GM21381 (cell line): Measurements from ENCODE around the gene EXOC4.

Experiments
- ATAC-seq: cut with Tn5 transposase; IDR thresholded peaks from one replicate; pipeline ENCODE4 v1.9.1; 2021; ENCODE audit warnings: mild to moderate bottlenecking, moderate library complexity; ENCODE audit not compliant: unreplicated experiment

EXOC4 gene

GRCh38 chr7:133419041-133419440, 166.2 kb downstream of the EXOC4 start:
- ATAC-seq, result no peak

DNA sequence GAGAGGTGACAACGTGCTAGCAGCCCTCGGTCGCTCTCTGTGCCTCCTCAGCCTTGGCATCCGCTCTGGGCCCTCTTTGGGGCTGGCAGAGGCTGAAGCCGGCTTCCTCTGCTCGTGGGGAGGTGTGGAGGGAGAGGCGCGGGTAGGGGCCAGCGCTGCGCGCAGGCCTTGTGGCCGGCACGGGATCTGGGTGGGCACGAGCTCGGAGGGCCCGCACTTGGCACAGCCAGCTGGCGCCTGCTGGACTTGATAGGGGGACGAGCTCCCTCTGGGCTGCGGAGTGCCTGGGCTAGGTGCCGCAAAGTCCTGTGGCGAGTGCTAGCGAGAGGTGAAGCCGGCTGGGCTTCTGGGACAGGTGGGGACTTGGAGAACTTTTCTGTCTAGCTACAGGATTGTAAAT, 170.7 kb downstream of the EXOC4 start:
- no peak for ATAC-seq

DNA sequence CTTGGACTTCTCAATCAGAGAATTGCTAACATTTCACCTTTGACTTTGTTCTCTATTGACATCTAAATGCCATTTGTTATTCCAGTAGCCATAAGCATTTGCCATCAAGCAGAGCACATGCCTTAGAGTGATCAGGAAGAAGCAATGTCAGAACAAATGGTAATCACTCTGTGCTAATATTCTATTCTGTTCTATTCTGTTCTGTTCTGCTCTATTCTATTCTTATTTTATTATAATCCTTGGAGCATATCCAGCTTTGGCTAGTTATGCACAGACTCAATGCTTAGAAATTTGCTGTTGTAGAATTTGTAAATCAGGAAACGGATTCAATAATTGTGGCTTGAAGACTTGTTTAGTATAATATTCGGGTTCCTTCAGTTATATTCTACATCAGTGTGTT, 175.4 kb downstream of the EXOC4 start:
- ATAC-seq, result no peak

- ATAC-seq, result no peak
Measured at GRCh38 chr7:133428876-133429275, 176.0 kb downstream of the EXOC4 start.

DNA sequence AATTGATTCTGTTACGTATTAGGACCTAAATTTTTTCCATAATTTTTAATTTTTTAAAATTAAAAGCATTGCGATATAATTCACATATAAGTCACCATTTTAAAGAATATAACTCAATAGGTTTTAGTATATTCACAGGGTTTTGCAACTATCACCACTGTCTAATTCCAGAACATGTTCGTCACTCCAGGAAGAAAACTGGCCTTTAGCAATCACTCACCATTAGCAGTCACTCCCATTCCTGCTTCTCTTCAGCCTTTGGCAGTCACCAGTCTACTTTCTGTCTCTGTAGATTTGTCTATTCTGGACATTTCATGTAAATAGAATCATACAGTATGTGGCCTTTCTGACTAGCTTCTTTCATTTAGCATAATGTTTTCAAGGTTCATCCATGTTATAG, 176.5 kb downstream of the EXOC4 start:
- ATAC-seq, result no peak

DNA sequence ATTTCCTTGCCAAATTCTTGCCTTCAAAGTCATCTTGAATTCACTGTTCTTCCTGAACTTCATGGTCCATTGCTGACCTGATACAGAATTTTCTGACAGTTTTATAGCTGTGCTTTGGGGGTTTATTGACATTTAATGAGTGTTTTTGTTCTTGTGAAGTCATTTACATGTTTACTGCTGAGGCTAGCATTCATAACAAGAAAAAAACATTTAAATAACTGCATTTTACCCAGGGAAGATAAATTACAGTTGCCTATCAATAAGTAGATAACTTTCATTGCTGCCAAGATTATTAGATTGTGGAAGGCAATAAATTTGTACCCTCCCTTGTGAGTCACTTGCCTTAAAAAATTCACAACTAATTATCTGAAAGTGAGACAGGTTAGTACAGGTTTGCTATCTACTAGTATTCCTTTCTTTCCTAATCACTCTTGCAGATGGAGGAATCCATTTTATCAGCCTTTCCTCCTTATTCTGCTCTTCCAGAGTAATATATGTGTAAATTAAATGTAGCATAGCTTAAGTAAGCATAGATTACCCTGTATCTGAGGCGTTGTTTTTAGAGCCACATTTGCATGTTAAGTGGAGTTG, 178.4 kb downstream of the EXOC4 start:
- no peak for ATAC-seq

DNA sequence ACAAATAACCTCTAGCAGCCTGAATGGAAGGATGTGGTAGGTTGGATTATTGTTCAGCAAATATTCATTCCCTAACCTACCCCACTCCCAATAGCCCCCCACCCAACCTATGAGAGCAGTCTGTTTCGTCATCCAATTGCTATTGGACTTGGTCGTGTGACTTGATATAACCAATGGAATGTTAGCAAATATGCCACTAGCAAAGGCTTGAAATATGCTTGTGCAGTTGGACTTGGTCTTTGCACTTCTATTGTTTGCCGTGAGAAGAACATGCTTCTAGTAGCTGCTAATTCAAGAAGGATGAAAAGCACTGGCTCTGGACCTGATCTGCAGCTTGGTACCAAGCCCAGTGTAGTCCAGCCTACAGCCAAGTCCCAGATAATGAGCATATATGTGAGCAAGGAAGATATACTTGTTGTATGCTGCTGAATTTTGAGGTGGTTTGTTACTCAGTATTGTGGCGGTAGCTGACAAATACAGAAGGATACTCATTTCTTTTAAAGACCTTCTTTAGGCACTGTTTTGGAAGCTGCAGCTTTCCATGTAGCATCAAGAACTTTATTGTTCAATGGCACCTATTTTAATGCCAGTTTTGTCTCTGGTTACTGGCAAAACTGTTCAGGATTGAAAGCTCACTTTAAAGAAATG, 180.4 kb downstream of the EXOC4 start:
- no peak for ATAC-seq

- ATAC-seq, result no peak
Measured at GRCh38 chr7:133434246-133434865, 181.5 kb downstream of the EXOC4 start.

GRCh38 chr7:133436014-133436428, 183.1 kb downstream of the EXOC4 start:
- no peak for ATAC-seq

- ATAC-seq, result no peak
Measured at GRCh38 chr7:133437544-133437943, 184.7 kb downstream of the EXOC4 start.

DNA sequence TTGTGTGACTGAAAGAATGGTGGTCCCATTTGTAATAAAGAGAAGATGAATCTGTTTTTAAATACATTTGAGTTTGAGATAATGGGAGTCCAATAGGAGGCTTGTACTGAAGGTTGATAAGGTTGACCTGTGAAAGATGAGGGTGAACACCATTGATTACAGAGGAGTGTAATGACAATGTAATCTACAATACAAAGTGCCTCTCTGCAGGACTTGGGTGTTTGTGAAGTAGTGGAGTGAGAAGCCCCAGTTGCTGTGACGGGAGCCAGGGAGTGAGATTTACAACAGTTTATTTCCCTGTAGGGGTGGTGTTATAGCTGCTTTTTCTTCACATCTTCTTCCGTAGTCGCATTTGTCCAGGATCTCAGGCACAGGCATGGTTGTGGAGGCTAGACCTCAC, 189.9 kb downstream of the EXOC4 start:
- ATAC-seq, result no peak

DNA sequence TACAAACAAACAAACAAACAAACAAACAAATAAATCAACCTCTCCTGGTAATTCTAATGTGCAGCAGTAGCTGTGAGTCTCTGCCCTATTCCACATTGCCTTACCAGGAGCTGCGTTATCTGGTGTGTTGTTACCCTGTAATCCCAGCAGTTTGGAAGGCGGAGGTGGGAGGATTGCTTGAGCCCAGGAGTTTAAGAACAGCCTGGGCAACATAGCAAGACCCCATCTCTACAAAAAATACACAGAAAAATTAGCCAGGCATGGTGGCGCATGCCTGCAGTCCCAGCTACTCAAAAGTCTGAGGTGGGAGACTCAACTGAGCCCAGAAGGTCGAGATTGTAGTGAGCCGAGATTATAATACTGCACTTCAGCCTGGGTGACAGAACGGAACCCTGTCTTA, 192.7 kb downstream of the EXOC4 start:
- no peak for ATAC-seq

- ATAC-seq, result no peak
Measured at GRCh38 chr7:133448012-133448411, 195.1 kb downstream of the EXOC4 start.

DNA sequence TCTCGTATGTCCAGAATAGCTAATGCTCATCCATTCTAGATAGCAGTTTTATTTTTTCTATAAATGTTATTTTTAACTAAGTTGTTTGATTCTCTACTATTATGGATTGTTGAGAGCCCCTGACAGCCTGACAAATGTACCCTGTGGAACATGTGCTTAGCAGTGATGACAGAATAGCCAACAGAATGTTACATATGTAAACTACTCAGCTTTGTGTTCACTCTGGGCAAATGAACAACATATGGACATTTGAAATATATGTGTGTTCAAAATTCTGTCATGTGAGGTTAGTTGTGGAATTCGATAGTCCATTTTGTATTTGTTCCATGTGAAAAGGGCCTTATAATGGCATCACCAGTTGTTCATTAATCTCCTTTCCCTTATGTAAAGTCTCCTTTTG, 199.7 kb downstream of the EXOC4 start:
- no peak for ATAC-seq

DNA sequence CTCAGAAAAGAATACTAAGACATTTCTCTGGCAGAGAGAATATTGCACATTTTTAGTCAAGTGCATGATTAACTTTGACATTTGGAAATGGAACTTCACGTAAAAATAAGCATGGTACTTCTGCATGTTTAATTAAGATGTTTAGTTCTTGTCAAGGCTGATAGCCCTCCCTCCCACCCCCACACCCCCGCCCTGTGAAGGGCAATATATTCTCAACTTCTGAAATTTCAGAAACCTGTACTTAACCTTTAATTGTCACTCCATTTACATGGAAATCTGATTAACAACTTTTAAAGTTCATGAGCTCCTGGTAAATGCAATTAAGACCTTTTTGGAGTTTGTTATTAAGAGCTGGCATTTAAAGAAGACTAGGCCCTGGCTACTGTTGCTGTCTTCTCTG, 205.8 kb downstream of the EXOC4 start:
- ATAC-seq, result no peak

DNA sequence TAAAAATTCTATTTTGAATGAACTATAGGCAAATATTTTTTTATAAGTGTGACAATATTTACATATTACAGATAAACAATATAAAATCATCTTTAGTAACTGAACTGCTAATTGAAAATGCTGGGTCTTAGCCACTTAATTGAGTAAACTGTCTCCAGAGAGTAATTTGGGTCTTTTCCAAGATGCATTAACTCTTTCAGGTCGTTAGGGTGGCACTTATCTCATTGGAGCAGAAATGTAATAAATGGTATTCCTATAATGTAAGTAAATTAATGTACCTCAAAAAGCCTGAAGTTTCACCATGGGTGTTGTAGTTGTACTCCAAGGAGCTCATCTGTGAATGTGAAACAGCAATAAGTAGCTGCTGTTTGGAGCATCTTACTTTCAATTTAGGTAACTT, 208.5 kb downstream of the EXOC4 start:
- ATAC-seq, result no peak

DNA sequence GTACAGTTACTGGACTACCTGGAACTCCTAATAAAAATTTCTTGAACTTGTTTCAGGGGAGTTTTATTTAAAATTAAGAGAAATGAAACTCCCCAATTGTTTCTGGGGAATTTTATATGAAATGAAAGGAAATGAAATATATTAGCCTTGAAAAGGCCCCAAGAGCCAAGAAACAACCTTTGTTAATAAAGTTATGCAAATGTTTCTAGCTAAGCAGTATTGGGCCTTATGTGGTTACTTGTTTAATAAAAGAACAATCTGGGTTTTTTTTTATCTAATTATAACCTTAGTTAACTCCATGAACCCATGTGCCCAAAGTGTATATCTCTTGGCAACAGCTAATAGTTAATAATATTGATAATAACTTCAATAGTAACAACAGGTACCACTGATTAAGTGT, 222.8 kb downstream of the EXOC4 start:
- ATAC-seq, result no peak

DNA sequence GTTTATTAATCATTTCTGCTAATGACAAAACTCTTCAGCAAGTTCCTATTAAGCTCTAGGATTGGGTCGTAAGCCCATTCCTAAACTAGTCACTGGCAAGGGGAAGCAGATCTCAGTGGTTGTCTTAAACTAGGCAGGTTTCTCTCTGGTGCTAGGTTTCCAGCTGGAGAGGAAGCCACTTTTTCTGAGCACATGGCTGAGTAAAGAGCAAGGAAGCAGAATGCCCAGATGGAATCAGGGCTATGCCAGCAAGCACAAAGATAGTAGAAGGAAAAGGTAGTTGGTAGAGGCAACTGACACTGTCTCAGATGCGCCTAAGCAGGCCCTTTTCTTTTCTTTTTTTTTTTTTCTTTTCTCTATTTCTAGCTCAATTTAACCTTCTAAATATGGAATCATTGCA, 224.9 kb downstream of the EXOC4 start:
- no peak for ATAC-seq

DNA sequence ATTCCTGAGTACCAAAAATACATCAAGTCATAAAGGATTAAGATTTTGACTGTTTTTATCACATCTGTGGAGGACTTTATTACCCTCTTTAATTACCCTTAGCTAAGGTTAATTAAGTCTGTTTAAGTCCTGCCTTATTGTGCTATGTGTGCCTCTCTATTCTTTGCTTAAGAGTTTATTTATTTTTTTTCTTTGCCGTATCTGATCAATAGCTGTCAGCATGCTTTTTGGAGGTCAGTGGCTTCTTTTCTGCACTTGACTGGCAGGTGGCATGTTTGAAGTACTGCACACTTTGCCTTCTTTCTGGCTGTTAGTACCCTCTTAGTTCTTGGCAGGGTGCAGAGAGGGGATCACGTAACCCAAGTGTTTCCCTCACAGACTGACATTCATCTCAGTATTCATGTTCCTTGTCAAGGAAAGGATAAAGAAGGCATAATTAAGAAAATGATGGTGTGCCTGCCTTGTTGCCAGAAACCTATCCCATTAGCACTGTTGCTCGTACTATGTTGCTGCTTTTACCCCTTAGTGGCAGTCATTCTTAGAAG, 225.8 kb downstream of the EXOC4 start:
- no peak for ATAC-seq

DNA sequence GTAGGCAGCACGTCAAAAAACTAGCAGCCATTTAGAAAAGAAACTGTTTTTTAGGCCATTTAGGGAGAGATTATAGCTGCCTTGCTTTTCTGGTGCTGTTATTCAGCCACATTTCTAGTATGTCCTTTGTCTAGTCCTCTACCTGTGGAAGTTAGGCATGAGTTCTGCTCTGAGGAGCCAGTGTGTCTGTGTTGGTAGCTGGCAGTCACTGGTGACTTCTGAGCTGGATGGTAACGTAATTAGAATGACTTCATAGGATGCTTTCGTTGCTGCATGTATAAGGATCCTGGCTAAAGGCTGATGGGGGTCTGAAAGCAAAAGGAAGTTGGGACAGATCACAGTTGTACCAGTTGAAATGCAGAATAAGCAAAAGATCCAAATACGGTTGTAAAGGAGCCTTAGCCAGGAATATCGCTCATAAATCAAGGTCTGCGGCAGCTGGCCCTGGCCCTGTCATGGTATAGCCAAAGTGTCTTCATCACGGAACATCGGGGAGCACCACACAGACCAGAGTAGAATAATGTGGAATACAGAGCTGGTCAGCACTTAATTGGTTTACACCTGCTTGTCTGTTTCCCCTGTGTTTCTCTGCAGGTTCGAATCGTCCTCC, 226.7 kb downstream of the EXOC4 start:
- no peak for ATAC-seq

DNA sequence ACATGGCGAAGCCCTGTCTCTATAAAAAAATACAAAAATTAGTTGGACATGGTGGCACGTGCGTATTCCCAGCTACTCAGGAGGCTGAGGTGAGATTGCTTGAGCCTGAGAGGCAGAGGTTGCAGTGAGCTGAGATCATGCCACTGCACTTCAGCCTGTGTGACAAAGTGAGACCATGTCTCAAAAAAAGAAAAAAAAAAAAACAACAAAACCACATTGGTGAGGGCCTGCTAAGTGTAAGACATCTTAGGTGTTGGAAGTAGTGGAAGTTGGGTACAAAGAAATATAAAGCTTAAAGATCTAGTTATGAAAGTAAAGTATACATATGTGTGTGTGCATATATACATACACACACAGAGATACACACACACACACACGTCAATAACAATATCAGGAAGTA, 228.0 kb downstream of the EXOC4 start:
- ATAC-seq, result no peak

- no peak for ATAC-seq
Measured at GRCh38 chr7:133481676-133482075, 228.8 kb downstream of the EXOC4 start.
